Large intestine (tissue), 12 donors: Measurements from ENCODE around the gene WDR90. TPM values are rescaled to one million over a fixed set of nuclear protein-coding genes. Genes with fewer than 3 reads are reported as not detected.

Source experiments
- DNase-seq, 2 donors: peaks; one replicate each; pipeline versions ENCODE4 v3.0.0 to v3.0.0-alpha.2; 2013
- H3K27ac ChIP-seq: one replicate; pipeline ENCODE4 v1.5.1; 2013; ENCODE audit warnings: low read length
- H3K27me3 ChIP-seq: 2 replicates; pipeline ENCODE4 v1.6.1; 2013; ENCODE audit warnings: low read length; ENCODE audit not compliant: control insufficient read depth, insufficient read depth
- H3K36me3 ChIP-seq: 2 replicates; pipeline ENCODE4 v1.6.1; 2013; ENCODE audit warnings: low read length; ENCODE audit not compliant: control insufficient read depth, insufficient read depth
- H3K4me1 ChIP-seq: one replicate; pipeline ENCODE4 v1.6.1; 2013; ENCODE audit warnings: low read length; ENCODE audit not compliant: control insufficient read depth, insufficient read depth
- H3K4me3 ChIP-seq: one replicate; pipeline ENCODE4 v1.5.1; 2013; ENCODE audit warnings: low read length
- H3K9me3 ChIP-seq: one replicate; pipeline ENCODE4 v1.6.1; 2013; ENCODE audit warnings: mild to moderate bottlenecking, low read depth, low read length, moderate library complexity; ENCODE audit not compliant: control insufficient read depth
- WGBS: methylation state at CpG from one replicate; pipeline ENCODE4 v1.1.5; 2013; ENCODE audit warnings: low lambda C conversion rate; ENCODE audit not compliant: insufficient coverage; 5-methylcytosine and 5-hydroxymethylcytosine counted together
- long read RNA-seq, 11 donors: transcript quantifications; one replicate each; lab custom pipeline, GENCODE V29; 2026
- polyA plus RNA-seq: library from polyadenylated mRNA; unstranded; fragments of 120-200 nt; gene quantifications from one replicate; pipeline ENCODE4 v1.2.1, GENCODE V29; 2013

The WDR90 gene
- polyA plus RNA-seq = 43.9 TPM
- long read RNA-seq, donor 1, partial matches to known transcripts = 6 of 6 reads
- long read RNA-seq, donor 1, other reads (novel, unspliced or antisense) = 0 of 6 reads
- long read RNA-seq, donor 2, partial matches to known transcripts = 16 of 19 reads
- long read RNA-seq, donor 2, other reads (novel, unspliced or antisense) = 0 of 19 reads
- long read RNA-seq, donor 3 = 0 reads
- long read RNA-seq, donor 4, partial matches to known transcripts = 0 of 1 reads
- long read RNA-seq, donor 4, other reads (novel, unspliced or antisense) = 0 of 1 reads
- long read RNA-seq, donor 5, partial matches to known transcripts = 10 of 12 reads
- long read RNA-seq, donor 5, other reads (novel, unspliced or antisense) = 0 of 12 reads
- long read RNA-seq, donor 6, partial matches to known transcripts = 0 of 2 reads
- long read RNA-seq, donor 6, other reads (novel, unspliced or antisense) = 0 of 2 reads
- long read RNA-seq, donor 7, partial matches to known transcripts = 0 of 1 reads
- long read RNA-seq, donor 7, other reads (novel, unspliced or antisense) = 0 of 1 reads
- long read RNA-seq, donor 8, partial matches to known transcripts = 16 of 16 reads
- long read RNA-seq, donor 8, other reads (novel, unspliced or antisense) = 0 of 16 reads
- long read RNA-seq, donor 9, partial matches to known transcripts = 11 of 13 reads
- long read RNA-seq, donor 9, other reads (novel, unspliced or antisense) = 0 of 13 reads
- long read RNA-seq, donor 10, partial matches to known transcripts = 0 of 1 reads
- long read RNA-seq, donor 10, other reads (novel, unspliced or antisense) = 0 of 1 reads
- long read RNA-seq, donor 11, partial matches to known transcripts = 10 of 10 reads
- long read RNA-seq, donor 11, other reads (novel, unspliced or antisense) = 0 of 10 reads

DNA sequence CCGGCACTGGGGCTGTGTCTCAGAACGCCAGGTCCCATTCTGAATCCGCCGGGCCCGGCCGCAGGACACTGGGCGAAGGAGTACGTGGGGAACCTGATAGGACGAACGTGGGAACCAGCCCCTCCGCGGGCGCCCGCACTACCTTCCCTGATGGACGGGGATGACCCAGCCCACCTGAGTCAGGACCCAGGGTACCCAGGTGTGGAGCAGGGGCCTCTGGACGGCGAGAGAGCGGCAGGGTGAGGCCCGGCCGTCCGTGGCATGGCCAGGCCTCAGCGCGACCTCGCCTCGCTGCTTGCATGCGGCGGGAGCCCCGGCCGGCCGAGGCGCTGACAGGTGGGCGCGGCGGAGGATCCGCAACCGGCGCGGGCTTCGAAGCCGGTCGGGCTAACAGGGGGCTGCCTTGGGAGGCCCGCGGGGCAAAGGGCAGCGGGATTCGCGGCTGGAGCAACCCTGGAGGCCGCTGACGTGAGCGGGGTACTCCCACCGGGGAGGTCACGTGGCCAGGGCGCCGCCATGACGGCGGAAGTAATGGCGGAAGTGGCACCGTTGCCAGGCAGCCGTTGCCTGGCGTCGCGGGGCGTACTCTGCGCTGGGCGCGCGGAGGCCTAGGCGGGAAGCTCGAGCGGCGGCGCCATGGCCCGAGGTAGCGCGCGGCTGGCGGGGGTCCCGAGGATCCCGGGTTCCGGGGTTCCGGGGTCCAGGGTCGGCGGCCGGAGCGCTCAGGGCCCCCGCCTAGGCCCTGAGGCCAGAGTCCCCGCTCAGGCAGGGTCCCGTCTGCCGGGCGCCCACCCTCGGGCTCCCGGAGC lies at the start of gene WDR90:
WDR90 (plus strand) TSS at position 585 of the 809 bp plus-strand sequence; CDS start at position 637, 52 bp downstream.
- no CpG with 5 or more reads among the region's 91 CpGs for WGBS
- Histone ChIP-seq H3K27me3 (no peaks in the 10 kb centered on the region), H3K27ac (peak within 1 kb of the TSS; percentile 88), H3K36me3 (peaks cover 31% of the 10 kb centered on the region), H3K4me3 (peak within 1 kb of the TSS; percentile 65), H3K9me3 (peaks cover 5% of the 10 kb centered on the region), H3K4me1 (peaks cover 48% of the 10 kb centered on the region)
- peak; percentile 95 to 97 for DNase-seq

DNA sequence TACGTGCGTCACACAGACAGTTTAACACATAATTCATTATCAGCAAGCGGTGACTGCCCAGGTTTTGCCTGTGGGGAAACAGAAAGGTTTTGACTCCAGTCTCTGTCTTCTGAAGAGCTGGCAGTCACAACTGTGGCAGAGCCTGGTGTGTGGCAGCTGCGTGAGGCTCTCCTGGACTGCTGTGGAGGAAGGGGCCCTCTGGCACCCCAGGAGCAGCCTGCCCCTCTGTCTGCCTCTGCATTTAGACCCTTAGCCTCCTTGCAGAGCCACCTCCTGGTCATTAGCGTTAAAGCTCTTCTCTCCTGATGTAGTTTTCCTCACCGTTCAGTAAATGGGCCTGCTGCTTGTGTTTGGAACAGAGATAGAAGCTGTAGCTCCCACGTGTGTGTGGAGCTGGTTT lies 48.4 kb upstream of the WDR90 start:
- DNase-seq = no peak
- WGBS = no CpG with 5 or more reads among the region's 7 CpGs
- Histone ChIP-seq H3K4me3 (no peak overlapping the region), H3K4me1 (no peaks in the 10 kb centered on the region), H3K36me3 (peaks cover 35% of the 10 kb centered on the region), H3K27ac (no peak overlapping the region), H3K9me3 (peaks cover 16% of the 10 kb centered on the region), H3K27me3 (no peaks in the 10 kb centered on the region)

DNA sequence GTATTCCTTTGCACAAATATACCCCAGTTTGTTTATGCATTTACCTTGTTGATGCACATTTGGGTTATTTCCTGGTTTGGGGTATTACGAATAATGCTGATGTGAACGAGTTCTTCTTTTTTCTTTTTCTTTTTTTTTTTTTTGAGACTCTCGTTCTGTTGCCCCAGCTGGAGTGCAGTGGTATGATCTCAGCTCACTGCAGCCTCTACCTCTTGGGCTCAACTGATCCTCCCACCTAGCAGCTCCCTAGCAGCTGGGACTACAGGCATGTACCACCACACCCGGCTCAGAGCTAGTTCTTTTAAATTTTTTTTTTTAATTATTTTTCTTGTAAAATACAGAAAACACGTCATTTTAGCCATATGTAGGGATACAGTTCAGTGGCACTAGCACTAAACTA lies 45.2 kb upstream of the WDR90 start:
- Histone ChIP-seq H3K9me3 (peaks cover 13% of the 10 kb centered on the region), H3K4me1 (no peaks in the 10 kb centered on the region), H3K36me3 (peaks cover 18% of the 10 kb centered on the region), H3K27ac (no peak overlapping the region), H3K27me3 (no peaks in the 10 kb centered on the region), H3K4me3 (no peak overlapping the region)
- WGBS = no CpG with 5 or more reads among the region's 5 CpGs
- DNase-seq = no peak

DNA sequence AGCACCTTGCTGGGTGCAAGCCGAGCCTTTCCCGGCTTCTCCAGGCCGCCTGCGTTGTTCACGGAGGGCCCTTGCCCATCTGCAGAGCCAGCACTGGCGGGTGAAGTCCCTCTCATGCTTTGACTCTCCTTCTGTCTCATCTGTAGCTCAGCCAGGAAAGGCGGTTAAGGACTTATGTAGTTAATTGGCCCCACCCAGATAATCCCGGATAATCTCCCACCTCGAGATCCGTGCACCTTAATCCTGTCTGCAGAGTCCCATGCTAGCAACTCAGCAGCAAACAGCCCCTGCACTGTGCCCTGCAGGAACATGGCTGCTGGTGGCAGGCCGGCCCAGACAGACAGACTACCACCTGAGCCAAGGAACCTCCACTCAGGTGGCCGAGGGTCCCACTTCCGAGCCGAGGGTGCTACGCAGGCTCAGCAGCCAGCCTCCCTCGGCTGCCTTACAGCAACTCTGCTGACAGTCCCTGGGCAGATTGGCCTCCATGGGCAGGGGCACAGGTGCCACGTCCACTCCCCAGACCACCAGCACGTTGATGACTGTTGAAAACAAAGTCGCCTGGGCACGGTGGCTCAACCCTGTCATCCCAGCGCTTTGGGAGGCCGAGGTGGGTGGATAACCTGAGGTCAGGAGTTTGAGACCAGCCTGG lies 42.4 kb upstream of the WDR90 start:
- no peak overlapping the region for H3K4me3 ChIP-seq
- WGBS = no CpG with 5 or more reads among the region's 22 CpGs
- peaks cover 7% of the 10 kb centered on the region for H3K36me3 ChIP-seq
- no peaks in the 10 kb centered on the region for H3K4me1 ChIP-seq
- H3K27me3 ChIP-seq = no peaks in the 10 kb centered on the region
- H3K9me3 ChIP-seq = peaks cover 12% of the 10 kb centered on the region
- H3K27ac ChIP-seq = no peak overlapping the region
- DNase-seq = no peak

DNA sequence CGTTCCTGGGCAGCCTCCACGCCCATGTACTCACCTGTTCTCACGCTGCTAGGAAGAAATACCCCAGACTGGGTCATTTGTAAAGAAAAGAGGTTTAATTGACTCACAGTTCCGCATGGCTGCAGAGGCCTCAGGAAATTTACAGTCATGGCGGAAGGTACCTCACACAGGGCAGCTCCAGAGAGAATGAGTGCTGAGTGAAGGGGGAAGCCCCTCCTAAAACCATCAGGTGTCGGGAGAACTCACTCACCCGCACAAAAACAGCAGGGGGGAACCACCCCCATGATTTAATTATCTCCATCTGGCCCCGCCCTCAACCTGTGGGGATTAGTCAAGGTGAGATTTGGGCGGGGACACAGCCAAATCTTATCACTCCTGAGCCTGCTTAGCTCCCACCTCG lies 41.1 kb upstream of the WDR90 start:
- Histone ChIP-seq H3K4me3 (no peak overlapping the region), H3K27me3 (no peaks in the 10 kb centered on the region), H3K36me3 (peaks cover 7% of the 10 kb centered on the region), H3K9me3 (peaks cover 12% of the 10 kb centered on the region), H3K4me1 (no peaks in the 10 kb centered on the region), H3K27ac (no peak overlapping the region)
- 50% methylated on average over 2 of the region's 10 CpGs for WGBS
- DNase-seq = no peak

DNA sequence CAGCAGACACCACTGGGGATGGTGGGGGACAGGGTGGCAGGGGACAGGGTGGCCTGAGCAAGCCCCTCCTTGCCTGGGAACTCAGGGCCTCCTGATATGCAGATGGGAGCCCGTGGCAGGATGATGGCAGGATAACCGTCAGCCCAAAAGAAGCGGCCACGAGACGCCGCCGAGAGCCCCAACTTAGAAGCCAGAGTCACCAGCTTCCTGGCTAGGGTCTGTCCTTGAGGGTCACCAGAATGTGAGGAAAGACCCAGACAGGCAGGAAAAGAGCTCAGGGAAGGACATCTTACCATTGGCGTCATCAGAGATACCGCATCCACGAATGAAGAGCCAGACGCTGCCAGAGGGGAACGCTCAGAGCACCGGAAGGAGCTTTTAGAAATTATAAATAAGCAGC lies 39.8 kb upstream of the WDR90 start:
- peaks cover 12% of the 10 kb centered on the region for H3K36me3 ChIP-seq
- 98% methylated on average over 6 of the region's 13 CpGs for WGBS

DNA sequence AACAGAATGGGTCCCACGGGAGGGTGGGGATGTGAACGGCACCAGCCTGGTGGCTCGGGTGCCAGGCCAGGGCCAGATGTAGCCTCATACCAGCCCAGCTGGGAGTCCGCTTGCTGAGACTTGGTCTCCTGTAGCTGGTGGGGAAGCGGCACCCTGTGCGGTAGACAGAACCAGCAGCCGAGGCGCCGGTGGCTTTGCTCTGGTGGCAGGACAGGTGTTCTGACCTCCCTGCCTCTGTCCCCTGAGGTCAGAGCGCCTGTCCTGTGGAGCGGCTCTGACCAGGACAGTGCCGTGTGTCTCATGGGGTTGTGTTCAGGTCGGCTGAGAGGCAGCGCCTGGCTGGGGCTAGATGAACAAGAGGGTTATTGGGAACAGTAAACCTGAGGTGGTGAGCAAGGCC lies 39.2 kb upstream of the WDR90 start:
- Histone ChIP-seq H3K27ac (no peak overlapping the region), H3K9me3 (peaks cover 11% of the 10 kb centered on the region)
- WGBS = no CpG with 5 or more reads among the region's 14 CpGs

More for the DNA sequence above, 39.8 kb upstream of the WDR90 start:
- DNase-seq = no peak
- Histone ChIP-seq H3K9me3 (peaks cover 14% of the 10 kb centered on the region), H3K27ac (no peak overlapping the region), H3K4me3 (no peak overlapping the region), H3K27me3 (no peaks in the 10 kb centered on the region), H3K4me1 (no peaks in the 10 kb centered on the region)

DNA sequence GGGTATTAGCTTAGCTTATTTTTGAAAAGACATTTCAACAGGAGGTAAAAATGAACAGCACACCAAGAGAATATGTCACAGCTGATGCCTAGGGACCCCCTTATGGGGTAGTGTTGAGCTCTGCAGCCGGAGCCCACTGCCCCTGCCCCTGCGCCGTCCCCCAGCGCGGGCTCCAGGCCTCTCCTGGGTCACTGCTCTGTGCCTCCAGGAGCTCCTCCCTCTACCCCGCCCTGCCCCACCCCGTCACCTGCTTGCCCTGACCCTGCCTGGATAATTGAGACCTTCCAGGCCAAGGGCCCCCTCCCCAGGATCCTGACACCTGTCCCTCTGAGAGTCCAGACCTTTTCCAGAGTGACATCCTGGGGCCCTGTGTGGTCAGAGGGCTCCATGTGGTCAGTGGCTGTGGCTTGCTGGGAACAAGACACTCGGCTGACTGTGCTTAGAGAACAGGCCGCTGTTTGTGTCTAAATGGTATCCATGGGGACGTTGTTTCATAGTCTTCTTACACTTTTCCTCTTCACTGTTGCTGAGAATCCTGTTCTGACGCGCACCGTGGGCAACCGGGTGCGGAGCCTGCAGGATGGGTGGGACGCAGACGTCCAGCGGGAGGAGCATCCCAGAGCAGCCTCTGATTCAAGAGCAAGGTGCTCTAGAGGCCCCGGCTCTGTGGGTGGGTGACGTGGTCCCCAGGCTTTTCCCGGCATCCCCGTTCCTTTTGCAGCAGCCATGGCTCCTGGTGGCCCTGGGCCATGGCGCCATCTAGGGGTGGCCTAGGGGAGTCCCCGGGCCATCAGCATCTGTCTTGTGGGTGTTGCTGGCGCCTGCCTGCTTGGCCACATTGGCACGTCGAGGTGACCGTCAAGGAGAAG lies 38.4 kb upstream of the WDR90 start:
- Histone ChIP-seq H3K9me3 (peaks cover 6% of the 10 kb centered on the region), H3K4me3 (no peak overlapping the region), H3K36me3 (peaks cover 9% of the 10 kb centered on the region), H3K27me3 (no peaks in the 10 kb centered on the region), H3K27ac (no peak overlapping the region), H3K4me1 (no peaks in the 10 kb centered on the region)
- DNase-seq = no peak
- no CpG with 5 or more reads among the region's 28 CpGs for WGBS

More for the DNA sequence above, 39.2 kb upstream of the WDR90 start:
- Histone ChIP-seq H3K4me3 (no peak overlapping the region), H3K36me3 (peaks cover 16% of the 10 kb centered on the region), H3K4me1 (no peaks in the 10 kb centered on the region), H3K27me3 (no peaks in the 10 kb centered on the region)
- no peak for DNase-seq

DNA sequence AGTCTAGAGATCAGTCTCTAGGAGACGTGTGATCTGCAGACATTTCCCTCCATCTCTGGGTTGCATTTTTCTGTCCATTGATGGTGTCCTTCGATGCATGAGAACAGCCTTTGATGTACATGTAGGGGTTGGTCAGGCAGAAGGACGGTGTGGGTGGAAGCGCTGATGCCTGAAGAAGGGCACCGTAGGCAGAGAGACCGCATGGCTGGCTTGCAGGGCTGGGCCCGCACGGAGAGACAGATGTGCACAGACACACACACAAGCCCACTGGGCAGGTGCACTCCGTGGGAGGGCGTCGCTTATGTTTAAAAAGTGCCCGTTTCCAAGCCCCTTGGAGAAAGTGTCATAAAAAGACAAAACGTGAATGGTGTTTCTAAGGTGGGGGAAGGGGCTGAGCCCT lies 34.0 kb upstream of the WDR90 start:
- Histone ChIP-seq H3K4me1 (no peaks in the 10 kb centered on the region), H3K36me3 (peaks cover 22% of the 10 kb centered on the region), H3K9me3 (peaks cover 6% of the 10 kb centered on the region), H3K27ac (no peak overlapping the region), H3K27me3 (no peaks in the 10 kb centered on the region), H3K4me3 (no peak overlapping the region)
- no peak for DNase-seq
- 70% methylated on average over 2 of the region's 13 CpGs for WGBS
